Fibroblast of gingiva (primary cell): ENCODE results near the gene PHF21A.
"Not testable (repeated sequence)": the region's sequence is repeated elsewhere in the genome, so short reads cannot be mapped to it uniquely, and the experiment has no call there.

Source experiments
- DNase-seq: peaks from one replicate; pipeline ENCODE4 v3.0.0-alpha.2; 2011; ENCODE audit warnings: low read depth

The PHF21A gene

DNA sequence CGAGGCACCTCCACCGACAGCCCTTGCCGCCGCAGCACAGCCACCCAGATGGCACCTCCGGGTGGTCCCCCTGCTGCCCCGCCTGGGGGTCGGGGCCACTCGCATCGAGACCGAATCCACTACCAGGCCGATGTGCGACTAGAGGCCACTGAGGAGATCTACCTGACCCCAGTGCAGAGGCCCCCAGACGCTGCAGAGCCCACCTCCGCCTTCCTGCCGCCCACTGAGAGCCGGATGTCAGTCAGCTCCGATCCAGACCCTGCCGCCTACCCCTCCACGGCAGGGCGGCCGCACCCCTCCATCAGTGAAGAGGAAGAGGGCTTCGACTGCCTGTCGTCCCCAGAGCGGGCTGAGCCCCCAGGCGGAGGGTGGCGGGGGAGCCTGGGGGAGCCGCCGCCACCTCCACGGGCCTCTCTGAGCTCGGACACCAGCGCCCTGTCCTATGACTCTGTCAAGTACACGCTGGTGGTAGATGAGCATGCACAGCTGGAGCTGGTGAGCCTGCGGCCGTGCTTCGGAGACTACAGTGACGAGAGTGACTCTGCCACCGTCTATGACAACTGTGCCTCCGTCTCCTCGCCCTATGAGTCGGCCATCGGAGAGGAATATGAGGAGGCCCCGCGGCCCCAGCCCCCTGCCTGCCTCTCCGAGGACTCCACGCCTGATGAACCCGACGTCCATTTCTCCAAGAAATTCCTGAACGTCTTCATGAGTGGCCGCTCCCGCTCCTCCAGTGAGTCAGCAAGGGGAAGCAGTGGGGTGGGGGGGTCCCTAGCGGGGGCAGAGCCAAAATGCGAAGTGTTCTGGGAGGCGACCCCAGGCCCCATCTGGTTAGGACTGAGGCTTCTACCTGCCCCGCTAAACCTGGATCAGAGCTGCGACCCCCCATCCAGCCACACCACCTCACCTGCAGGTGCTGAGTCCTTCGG lies 218.5 kb downstream of the PHF21A start:
- no peak for DNase-seq

DNA sequence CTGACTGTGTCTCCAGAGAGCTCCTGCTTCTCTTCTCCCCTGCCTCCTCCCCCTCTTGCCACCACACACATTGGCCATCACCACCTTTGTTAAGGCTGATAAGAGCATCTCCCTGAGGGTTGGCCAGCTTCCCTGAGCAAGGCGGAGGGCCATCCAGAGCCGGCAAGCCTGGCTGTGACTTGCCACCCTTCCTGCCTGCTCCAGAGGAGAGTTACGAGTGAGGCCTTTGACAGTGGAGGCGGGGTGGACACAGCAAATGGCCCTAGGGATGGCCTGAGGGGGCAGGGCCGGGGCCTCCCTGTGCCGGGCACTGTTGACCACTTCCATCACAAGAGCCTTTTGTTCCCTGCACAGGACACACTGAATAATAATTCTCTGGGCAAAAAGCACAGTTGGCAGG lies 219.6 kb downstream of the PHF21A start:
- no peak for DNase-seq

DNA sequence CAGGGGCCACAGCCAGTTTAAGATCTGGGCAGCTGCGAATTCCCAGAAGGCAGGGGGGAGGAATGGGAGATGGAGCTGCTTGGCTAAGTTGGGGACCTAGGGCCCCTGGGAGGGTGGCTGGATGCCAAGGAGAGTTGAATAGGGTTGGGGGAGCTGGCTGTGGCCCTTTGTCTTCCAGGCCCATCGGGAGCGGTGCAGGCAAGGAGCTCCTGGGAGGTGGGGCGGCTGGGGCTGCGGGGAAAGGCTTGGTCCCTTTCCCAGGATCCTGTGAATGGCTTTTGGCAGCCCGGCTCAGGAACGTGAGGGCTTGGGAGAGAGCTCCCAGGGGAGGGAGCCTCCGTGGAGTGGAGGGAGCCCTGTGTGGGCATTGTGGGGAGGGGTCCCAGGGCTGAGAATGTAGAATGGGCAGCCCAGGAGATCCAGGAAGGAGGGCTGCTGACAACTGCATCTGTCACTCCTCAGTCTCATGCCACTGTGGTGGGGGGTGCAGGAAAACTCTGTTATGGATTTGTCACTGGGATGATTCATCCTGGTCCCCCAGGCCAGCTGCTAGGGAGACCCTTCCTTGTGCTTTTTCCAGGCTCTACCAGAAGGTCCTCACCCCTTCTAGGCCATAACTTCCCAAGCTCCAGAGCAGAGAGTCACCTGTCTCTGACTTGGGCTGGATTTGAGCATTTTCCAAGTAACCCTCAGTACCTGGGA lies 220.2 kb downstream of the PHF21A start:
- no peak for DNase-seq

DNA sequence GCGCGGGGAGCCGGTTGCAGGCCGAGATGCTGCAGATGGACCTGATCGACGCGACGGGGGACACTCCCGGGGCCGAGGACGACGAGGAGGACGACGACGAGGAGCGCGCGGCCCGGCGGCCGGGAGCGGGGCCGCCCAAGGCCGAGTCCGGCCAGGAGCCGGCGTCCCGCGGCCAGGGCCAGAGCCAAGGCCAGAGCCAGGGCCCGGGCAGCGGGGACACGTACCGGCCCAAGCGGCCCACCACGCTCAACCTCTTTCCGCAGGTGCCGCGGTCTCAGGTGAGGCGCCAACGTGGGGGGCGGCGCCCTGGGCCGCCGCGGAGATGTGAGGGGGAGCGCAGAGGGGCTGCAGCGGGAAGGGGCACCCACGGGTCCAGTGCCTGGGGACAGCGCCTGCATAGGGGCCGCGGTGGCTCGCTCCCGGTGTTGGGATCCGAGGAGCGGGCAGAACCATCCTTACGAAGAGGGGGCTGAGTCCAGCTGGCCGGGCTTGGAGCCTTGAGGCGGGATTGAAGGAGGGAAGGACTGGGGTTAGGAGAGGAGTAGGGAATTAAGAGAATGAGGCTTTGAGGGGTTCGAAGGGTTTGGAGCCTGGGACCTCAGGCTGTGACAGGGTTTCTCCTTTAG lies 221.0 kb downstream of the PHF21A start:
- DNase-seq, result not testable (repeated sequence)

DNA sequence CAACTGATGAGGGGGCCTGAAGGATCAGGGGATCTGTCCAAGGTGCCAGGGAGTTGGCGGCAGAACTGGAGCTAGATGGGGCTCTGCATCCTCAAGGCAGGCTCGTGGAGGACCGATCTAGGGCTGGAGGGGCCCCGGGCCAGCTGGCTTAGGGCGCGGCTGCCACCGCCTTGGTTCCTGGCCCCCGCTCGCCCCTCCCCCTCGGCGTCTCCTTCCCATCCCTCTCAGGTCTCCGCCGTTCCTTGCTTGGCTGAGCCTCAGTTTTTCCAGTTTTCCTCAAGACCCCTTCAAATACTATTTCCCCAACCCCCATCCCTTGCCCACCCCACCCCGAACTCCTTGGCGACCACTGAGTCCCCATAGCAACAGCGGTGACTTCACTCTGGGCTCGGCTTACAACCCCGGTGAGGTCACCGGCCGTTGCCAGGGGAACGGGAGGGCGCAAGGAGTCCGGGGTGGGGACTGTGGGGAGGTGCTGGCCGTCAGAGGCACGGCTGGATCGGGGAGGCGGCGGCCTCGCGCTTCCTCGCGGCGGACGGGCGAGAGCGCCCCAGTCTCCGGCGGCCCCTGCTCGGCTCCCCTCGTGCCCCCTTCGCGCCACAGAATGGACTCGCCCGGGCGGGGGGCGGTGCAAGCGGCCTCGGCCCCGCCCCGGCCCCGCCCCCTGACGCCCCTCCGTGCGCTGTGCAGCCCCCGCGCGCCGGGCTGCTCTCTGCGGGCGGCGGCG lies 221.6 kb downstream of the PHF21A start:
- DNase-seq, result peak; percentile 84

DNA sequence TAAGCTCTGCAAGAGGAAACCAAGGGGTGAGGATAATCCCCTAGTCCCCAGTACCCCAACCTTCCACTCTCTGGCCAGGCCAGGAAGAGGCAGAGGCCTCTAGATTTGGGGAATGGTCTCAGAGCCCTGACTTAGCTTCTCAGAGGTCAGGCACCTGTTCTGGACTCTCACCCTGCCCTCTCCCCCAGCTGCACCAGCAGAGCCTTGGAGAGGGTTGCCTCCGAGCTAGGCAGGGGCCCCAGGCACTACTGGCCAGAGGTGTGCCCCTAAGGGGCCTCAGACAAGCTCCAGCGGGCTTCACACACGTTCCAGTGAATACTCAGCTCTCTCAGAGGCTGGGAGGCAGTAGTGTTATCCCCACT lies 222.2 kb downstream of the PHF21A start:
- DNase-seq, result no peak

DNA sequence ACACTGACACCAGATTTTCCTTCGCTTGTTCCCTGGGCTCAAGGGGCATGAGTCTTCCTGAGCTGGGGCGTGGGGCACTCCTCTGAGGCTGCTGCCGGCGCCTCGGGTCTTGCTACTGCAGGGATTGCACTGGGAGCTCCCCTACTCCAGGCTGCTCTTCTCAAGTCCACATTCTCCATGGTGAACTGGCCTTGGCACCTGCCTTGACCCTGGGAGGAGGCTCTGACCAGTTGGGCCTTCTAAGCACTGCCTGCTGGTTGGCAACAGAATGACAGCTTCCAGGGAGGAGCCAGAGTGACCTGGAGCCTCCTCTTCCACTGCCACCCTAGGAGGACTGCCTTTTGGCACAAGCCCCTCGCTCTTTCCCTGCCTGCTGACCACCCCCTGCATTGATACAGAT lies 223.7 kb downstream of the PHF21A start:
- DNase-seq, result no peak

DNA sequence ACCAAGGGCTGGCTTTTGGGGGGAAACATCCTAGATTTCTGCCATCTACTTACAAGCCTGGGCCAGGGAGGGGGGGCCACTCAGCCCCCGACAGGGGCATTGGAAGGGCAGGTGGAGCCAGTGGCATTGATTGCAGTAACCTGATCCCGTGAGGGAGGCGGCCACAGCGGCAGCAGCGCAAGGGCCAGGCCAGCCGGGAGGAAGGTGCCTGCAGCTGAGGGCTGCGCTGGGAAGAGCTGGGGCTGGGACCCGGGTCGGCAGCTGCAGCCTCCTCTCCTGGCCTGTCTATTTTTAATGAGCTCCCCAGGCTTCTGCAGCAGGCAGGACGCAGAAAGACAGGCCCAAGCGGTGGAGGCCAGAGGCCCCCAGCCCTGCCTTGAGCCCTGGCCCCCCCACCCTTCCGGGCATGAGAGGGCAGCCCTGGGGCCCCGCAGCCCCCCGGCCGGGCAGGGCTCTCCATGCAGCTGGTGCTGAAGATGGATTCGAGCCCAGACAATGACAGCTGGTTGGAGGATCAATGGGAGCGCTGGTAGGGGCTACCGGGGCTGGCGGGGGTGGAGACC lies 224.8 kb downstream of the PHF21A start:
- DNase-seq, result no peak

DNA sequence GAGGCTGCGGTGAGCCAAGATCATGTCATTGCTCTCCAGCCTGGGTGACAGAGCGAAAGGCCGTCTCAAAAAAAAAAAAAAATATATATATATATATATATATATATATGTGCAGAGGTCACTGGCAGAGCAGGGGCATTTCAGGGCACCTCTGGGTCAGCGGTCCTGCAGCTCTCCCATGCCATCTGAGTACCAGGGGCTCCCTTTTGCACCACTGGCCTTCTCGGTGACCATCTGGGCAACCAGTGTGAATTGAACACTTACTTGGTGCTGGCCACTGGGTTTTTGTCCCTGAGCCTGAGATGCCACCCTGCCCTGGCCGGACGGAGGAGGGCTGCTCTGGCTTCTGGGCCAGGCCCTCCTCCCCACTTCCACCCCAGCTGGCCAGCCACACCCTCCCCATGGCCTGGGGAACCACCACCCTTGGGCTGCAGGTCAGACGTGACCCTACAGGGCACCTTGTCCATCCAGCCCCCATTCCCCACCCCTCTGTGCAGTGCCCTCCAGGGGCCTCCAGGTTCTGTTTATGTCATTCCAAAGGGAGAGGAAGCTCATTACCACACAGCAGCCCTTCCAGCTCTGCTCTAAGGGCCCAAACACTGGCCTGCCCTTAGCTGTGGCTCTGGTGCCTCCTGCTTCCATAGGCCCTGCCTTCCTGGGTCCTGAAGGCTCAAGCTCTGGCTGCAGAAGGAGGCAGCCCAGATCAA lies 225.5 kb downstream of the PHF21A start:
- DNase-seq, result no peak

DNA sequence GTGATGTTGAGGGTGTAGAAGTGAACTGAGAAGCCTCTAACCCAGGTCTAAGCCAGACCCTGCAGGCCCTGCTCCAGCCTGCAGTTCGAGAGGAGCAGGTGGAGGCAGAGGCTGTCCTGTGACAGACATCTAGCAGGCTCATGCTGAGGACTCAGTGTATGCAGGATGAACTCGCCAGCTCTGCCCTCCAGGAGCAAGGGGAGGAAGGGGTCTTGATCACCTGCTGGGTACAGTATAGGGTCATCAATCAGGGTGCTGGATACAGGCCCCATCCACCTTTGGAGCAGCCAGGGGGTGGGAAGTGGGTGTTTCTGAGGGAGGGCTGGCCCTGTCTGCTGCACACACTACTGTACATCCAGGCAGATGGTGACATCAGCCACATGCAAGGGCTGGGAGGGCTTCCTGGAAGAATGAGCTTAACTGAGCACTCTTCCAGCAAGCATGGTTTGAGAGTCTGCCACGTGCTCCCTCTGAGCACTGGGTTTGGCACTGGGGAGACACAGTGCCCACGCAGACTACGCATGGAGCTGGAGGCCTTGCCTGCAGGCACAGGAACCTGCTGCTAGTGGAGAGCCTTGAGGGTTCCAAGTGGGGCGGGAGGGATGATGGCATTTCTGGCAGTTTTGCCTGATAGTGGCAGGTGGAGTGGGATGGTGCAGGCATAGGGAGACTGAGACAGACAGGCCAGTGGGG lies 226.6 kb downstream of the PHF21A start:
- DNase-seq, result no peak

DNA sequence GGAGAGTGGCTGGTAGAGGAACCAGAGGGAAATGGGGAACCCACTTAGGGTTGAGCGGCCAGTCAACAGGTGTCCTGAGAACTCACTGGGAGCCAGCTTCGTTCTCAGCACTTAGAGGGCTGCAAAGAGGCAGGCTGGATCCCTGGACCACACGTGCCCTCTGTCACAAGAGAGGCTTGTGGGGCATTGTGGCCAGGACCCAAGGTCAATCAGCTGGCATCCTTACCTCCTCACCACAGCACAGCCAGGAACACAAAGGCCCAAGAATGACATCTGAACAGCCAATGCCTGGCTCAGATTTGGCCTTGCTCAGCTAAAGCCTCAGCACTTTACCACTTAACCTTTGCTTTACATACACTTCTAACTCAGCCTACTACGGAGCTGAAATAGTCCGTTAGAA lies 228.4 kb downstream of the PHF21A start:
- no peak for DNase-seq

DNA sequence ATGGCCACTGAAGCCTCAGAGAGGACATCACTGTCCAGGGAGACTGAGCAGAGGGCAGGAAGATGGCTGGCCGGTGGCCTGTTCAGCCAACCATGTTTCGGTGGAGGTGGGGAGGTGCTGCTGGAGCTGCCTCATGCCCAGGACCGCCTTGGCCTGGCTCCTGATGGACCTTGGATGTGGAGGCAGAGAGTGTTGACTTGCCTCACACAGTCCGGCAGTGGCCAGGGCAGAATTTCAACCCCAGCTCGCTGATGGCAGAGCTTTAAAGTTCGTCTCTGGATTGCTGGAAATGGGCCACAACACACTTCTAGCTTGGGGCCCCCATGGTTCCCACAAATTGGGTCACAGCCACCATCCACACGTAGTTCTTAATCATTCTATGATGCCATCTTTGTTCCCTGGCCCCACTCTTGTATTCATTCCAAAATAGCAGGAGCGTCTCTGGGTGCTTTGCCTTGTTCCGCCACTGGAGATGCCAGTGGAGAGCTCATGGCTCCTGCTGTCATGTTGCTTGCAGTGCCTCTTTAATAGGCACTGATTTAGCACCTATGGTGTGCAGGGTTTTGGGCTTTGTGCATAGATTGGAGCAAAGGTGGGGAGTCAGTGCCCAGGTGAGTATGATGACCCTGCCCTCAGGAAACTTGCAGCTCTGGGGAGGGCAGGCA lies 230.2 kb downstream of the PHF21A start:
- no peak for DNase-seq

DNA sequence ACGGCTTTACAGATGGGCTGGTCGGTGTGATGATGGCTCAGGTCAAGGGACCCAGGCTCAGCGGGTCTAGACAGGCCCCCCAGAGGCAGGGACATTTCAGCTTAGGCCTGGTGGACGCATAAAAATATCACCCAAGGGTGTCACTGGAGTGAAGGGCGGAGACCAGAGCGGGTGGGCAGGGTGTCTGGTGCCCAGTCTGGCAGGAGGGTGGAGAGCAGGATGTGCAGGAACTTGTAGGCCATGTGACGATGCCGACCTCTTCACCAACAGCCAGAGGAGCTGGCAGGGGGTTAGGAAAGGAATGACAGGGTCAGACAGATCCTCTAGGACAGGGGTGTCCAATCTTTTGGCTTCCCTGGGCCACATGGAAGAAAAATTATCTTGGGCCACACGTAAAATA lies 231.3 kb downstream of the PHF21A start:
- DNase-seq, result no peak

DNA sequence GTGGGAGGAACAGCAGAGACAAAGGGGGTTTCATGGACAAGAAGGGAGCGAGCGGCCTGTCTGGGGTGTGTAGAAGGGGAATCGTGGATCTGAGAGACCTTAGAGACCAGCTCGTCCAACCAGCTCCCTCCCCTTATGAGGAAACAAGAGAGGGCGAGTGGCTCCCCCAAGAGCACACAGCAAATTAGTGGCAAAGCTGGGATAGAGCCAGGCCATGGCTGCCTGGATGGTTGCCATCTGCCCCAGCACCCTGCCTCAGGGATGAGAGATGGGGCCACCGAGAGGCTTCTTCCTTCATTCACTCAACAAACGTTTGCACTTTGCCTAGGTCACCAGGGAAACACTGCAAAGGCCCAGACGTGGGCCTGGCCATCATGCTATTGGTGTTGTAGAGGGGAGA lies 231.7 kb downstream of the PHF21A start:
- no peak for DNase-seq

DNA sequence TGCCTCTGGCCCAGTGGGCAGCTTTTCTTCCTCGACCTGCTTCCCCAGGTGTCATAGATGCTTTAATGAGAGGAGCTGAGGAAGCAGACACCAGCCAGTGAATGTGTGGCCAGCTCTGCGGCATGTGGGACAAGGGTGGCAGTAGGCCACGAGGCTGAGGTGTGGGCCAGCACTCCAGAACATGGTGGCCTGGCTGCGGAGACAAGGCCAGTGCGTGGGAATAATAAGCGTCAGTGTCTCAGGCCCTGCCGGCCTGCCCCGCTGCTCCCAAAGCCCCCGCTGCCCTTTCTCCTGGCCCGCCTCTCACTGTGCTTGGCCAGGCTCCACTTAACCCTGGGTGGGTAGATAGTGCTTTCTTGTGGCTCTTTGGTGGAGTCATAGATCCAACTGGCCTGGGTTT lies 233.7 kb downstream of the PHF21A start:
- no peak for DNase-seq

DNA sequence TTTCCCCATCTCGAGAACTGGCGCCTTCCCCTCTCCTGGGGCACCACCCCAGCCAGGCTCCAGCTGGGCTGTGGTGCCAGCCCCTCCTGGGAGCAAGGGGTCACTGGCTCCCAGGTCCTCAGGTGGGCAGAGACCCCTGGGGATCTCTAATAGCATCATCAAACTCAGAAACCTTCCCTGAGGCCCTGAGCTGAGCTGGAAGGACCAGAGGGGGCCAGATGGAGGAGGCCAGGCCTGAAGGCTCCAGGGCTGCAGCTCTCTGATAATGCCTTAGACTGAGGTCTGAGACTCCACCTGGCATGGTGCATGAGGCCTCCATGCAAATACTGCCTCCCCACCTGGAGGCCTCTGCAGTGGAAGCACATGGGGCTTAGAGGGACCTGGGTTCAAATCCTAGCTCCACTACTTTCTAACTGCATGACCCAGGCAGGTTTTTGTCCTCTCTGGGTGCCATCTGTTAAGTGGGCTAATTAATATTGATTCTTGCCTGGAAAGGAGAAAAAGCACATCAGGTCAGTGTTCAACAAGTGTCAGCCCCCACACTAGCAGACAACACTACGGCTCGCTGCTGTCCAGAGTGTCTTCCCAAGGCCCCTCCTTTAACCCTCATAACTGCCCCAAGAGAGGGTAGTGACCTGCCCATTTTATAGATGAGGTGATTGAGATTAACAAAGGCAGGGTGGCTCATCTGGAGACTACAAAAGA lies 234.3 kb downstream of the PHF21A start:
- DNase-seq, result no peak

DNA sequence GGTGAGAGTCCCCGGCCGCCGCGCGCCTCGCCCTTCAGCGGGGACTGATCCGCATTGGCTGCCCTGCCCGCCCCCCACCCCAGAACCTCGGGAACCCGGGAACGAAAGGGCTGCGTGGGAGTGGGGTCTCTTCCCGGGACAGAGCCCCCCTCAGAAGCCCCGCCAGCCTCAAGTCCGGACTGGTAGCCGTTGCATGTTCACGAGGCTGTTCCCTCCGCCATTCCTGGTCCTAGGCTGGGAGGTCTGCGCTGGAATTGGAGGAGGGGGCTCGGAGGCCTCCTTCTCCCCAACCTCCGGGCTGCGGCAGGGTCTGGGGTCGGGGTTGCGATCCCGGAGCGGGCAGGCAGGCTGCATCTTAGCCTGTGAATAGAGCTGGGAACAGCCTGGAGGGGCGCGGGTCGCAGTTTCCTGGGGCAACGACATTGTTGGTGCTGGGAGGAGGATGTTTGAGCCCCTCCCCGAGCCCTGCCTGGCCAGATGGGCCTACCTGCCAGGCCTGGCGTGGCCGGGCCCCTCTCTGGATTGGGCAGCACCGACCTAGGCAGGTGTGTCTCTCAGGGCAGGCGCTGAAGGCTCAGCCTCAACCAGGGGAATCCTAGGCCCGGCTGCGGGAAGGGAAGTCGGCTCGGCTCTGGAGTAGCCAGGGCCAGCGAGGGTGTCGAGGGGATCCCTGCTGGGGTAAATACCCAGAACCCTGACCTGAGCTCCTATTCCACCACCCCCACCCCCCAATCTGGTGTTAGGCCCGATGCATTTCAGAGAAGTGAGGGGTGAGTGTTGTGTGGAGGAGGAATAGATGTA lies 235.1 kb downstream of the PHF21A start:
- DNase-seq, result no peak

DNA sequence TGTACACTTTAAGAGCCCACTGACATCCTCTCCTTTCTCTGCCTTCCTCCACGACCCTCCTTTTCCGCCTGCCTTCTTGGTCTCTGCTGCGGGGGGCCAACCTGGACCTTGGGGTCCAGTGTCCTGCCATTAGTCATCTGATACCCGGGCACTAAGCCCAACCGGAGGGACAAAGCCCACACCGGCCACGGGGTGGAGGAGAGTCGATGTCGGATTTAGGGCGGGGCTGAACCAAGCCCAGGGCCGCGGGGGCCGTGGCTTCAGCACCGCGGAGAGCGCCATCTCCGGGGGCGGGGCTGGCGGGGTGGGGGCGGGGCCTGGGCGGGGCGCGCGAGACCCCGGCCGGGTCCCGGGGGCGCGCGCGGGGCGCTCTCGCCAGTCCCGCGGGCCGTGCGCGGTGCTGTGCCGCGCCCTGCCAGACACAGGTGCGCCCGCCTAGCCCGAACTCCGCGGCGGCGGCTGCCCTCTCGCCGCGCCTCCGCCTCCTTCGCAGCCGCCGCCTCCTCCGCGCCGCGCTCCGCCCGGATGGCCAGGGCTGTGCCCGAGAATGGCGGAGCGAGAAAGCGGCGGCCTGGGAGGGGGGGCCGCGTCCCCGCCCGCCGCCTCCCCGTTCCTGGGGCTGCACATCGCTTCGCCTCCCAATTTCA lies 235.9 kb downstream of the PHF21A start, which contains the start of gene MAPK8IP1:
Gene MAPK8IP1, plus strand, starts transcription at position 378 of the 647 bp plus-strand sequence. Its CDS starts 170 bp downstream, at position 548.
- DNase-seq, result no peak
